ENCODE results near the gene EIF2B2.

- TF ChIP-seq CTCF (conservative IDR thresholded peaks at IDR 0.05; ENCODE audit: low read depth in 2 of 2) = no peak
- TF ChIP-seq EZH2 (IDR thresholded peaks at IDR 0.05; ENCODE audit: low read depth, unreplicated experiment) = no peak
- no peak for TF ChIP-seq EZH2phosphoT487 (IDR thresholded peaks at IDR 0.05; ENCODE audit: unreplicated experiment)
- no peak for TF ChIP-seq POLR2AphosphoS5 (IDR thresholded peaks at IDR 0.05; ENCODE audit: low read depth)
These were observed 18.3 kb upstream of the EIF2B2 start for GRCh38 chr14:74984236-74985027.

Data from GM23338 (cell line).